Mesenteric fat pad (tissue), 1 donor: ENCODE measurements around the gene MBOAT7. TPM values are rescaled to one million over a fixed set of nuclear protein-coding genes. Genes with fewer than 3 reads are reported as not detected.

Experiments used
- total RNA-seq: library from RNA; stranded (reverse); fragmentation: NEBNext Ultra II Directional; extraction: Animal tissue kit (Norgen Biotek cat#: 25700); gene quantifications from one replicate; pipeline ENCODE4 v1.2.1, GENCODE V29; 2021
- donor health status: DM: yes; HTN: yes; CAD: no.

The MBOAT7 gene
- total RNA-seq, 1 donor from 2014 or later, result 40.9 TPM

Other genes with a start within 250 kb of the MBOAT7 start
- gene CACNG8, start 226.6 kb downstream of the MBOAT7 start, total RNA-seq, result not detected
- not detected for gene CACNG6, start 197.9 kb downstream of the MBOAT7 start, total RNA-seq
- not detected for gene VSTM1, start 125.7 kb downstream of the MBOAT7 start, total RNA-seq
- gene TARM1, start 108.2 kb downstream of the MBOAT7 start, total RNA-seq, result not detected
- gene OSCAR, start 88.8 kb downstream of the MBOAT7 start, total RNA-seq, result 6.6 TPM
- 113 TPM for gene NDUFA3, start 86.7 kb downstream of the MBOAT7 start, total RNA-seq
- 16.7 TPM for gene TFPT, start 73.9 kb downstream of the MBOAT7 start, total RNA-seq
- 45.5 TPM for gene PRPF31, start 73.8 kb downstream of the MBOAT7 start, total RNA-seq
- 31.5 TPM for gene CNOT3, start 51.8 kb downstream of the MBOAT7 start, total RNA-seq
- gene LENG1, start 29.9 kb downstream of the MBOAT7 start, total RNA-seq, result 4.4 TPM
- gene TMC4, start 16.4 kb downstream of the MBOAT7 start, total RNA-seq, result 1.6 TPM
- 24.6 TPM for gene TSEN34, start 1.7 kb upstream of the MBOAT7 start, total RNA-seq
- 923 TPM for gene RPS9, start 11.3 kb upstream of the MBOAT7 start, total RNA-seq
- gene LILRB3, start 33.4 kb upstream of the MBOAT7 start, total RNA-seq, result 50.5 TPM
- 26.5 TPM for gene LILRA6, start 53.2 kb upstream of the MBOAT7 start, total RNA-seq
- gene LILRB5, start 67.7 kb upstream of the MBOAT7 start, total RNA-seq, result 69.4 TPM
- gene LILRB2, start 91.5 kb upstream of the MBOAT7 start, total RNA-seq, result 14.4 TPM
- 23.0 TPM for gene LILRA5, start 123.6 kb upstream of the MBOAT7 start, total RNA-seq
- 1.0 TPM for gene LILRA4, start 149.6 kb upstream of the MBOAT7 start, total RNA-seq
- 63.8 TPM for gene LAIR1, start 175.4 kb upstream of the MBOAT7 start, total RNA-seq
- not detected for gene TTYH1, start 225.9 kb upstream of the MBOAT7 start, total RNA-seq